Astrocyte (in vitro differentiated cells and primary cell): ENCODE data around the gene ADAMTS8.

Source experiments
- EZH2 ChIP-seq: IDR thresholded peaks from 2 replicates; pipeline ENCODE4 v1.6.1; 2012; ENCODE audit warnings: mild to moderate bottlenecking, low read length, inconsistent platforms; ENCODE audit not compliant: insufficient read depth
- TF ChIP-seq, protein P1 (sequence below): IDR thresholded peaks from 2 replicates; pipeline ENCODE4 v1.5.1; 2011; ENCODE audit warnings: low read depth, mild to moderate bottlenecking, inconsistent platforms, low read length, moderate library complexity; ENCODE audit not compliant: insufficient read depth

DNA sequence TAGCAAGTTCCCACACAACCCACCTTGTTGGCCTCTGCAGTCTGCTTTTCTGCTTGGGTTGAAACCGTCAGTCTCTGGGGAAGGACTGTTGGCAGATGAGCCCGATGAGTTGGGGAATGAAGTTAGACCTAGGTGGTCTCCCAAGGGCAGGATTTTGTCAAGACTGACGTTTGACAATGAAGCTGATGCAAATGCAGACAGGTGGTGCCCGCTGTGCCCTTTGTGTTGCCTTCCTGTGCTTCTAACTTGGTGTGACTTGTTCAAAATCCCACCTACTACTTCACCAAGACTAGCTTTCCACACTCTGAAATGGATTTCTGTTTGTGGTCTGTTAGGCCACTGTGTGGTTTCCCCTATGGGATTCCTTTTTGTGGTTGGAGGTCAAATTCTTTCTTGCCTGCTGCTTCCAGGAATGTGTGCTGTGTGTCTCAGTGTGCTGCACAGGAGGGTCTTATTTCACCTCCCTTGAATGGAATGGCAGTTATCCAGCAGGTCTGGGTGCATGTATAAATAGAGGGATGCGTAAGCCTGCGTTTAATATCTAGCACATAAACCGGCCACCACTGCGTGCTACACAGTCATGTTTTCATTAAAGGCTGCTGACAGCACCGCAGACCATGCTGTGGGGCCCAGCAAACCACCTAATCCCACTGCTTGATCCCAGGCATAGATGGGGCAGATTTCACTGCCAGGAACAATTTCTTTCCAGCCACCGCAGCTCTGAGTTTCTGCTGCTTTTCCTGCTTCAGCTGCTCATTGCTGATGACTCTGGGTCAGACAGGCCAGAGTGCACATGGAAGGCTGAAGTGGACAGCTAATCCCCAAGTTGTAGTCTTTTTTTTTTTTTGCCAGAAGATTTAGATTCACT, 44.8 kb downstream of the ADAMTS8 start:
- TF ChIP-seq, protein P1, sequence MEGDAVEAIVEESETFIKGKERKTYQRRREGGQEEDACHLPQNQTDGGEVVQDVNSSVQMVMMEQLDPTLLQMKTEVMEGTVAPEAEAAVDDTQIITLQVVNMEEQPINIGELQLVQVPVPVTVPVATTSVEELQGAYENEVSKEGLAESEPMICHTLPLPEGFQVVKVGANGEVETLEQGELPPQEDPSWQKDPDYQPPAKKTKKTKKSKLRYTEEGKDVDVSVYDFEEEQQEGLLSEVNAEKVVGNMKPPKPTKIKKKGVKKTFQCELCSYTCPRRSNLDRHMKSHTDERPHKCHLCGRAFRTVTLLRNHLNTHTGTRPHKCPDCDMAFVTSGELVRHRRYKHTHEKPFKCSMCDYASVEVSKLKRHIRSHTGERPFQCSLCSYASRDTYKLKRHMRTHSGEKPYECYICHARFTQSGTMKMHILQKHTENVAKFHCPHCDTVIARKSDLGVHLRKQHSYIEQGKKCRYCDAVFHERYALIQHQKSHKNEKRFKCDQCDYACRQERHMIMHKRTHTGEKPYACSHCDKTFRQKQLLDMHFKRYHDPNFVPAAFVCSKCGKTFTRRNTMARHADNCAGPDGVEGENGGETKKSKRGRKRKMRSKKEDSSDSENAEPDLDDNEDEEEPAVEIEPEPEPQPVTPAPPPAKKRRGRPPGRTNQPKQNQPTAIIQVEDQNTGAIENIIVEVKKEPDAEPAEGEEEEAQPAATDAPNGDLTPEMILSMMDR, result no peak
- no peak for TF ChIP-seq EZH2
